OCI-LY1 (cell line): ENCODE data around the gene PUS3.
"Not testable (repeated sequence)": the region's sequence is repeated elsewhere in the genome, so short reads cannot be mapped to it uniquely, and the experiment has no call there.

Source experiments
- EZH2 ChIP-seq: fragments of 200-600 bp; sonication (generic), shearing (Covaris generic); IDR thresholded peaks from 2 replicates; pipeline ENCODE4 v1.8.0; 2017; ENCODE audit warnings: borderline replicate concordance, mixed run types, mild to moderate bottlenecking, antibody characterized with exemption, low read length, moderate library complexity, mixed read lengths
- TF ChIP-seq, protein P1 (sequence below): fragments of 200-600 bp; sonication (generic), shearing (Covaris generic); IDR thresholded peaks from 2 replicates; pipeline ENCODE4 v1.5.1; 2017; ENCODE audit warnings: mild to moderate bottlenecking, antibody characterized with exemption, low read length, moderate library complexity, mixed read lengths

DNA sequence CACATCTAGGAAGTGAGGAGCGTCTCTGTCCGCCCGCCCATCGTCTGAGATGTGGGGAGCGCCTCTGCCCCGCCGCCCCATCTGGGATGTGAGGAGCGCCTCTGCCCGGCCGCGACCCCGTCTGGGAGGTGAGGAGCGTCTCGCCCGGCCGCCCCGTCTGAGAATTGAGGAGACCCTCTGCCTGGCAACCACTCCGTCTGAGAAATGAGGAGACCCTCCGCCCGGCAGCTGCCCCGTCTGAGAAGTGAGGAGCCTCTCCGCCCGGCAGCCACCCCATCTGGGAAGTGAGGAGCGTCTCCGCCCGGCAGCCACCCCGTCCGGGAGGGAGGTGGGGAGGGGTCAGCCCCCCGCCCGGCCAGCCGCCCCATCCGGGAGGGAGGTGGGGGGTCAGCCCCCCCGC lies 40.2 kb downstream of the PUS3 start:
- TF ChIP-seq, protein P1, sequence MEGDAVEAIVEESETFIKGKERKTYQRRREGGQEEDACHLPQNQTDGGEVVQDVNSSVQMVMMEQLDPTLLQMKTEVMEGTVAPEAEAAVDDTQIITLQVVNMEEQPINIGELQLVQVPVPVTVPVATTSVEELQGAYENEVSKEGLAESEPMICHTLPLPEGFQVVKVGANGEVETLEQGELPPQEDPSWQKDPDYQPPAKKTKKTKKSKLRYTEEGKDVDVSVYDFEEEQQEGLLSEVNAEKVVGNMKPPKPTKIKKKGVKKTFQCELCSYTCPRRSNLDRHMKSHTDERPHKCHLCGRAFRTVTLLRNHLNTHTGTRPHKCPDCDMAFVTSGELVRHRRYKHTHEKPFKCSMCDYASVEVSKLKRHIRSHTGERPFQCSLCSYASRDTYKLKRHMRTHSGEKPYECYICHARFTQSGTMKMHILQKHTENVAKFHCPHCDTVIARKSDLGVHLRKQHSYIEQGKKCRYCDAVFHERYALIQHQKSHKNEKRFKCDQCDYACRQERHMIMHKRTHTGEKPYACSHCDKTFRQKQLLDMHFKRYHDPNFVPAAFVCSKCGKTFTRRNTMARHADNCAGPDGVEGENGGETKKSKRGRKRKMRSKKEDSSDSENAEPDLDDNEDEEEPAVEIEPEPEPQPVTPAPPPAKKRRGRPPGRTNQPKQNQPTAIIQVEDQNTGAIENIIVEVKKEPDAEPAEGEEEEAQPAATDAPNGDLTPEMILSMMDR, result not testable (repeated sequence)
- not testable (repeated sequence) for TF ChIP-seq EZH2
